Peyer's patch (tissue), 4 donors: ENCODE results near the gene TIGD1.

Experiments used
- POLR2A ChIP-seq, 2 donors: fragments of 450-650 bp; IDR thresholded peaks; one replicate each; pipeline ENCODE4 v1.5.1; 2017; ENCODE audit warnings: antibody characterized with exemption in 2 of 2, mild to moderate bottlenecking in 2 of 2, moderate library complexity in 2 of 2
- TF ChIP-seq, protein P1 (sequence below), 6 experiments: fragments of 450-650 bp in 4 of 6; fragments of 200-600 bp in 2 of 6; sonication (generic) in 1 of 6; IDR thresholded peaks; one replicate each; pipeline ENCODE4 v1.5.1; 2017 to 2019; ENCODE audit warnings: antibody characterized with exemption in 6 of 6, mild to moderate bottlenecking in 3 of 6, moderate library complexity in 1 of 6

DNA sequence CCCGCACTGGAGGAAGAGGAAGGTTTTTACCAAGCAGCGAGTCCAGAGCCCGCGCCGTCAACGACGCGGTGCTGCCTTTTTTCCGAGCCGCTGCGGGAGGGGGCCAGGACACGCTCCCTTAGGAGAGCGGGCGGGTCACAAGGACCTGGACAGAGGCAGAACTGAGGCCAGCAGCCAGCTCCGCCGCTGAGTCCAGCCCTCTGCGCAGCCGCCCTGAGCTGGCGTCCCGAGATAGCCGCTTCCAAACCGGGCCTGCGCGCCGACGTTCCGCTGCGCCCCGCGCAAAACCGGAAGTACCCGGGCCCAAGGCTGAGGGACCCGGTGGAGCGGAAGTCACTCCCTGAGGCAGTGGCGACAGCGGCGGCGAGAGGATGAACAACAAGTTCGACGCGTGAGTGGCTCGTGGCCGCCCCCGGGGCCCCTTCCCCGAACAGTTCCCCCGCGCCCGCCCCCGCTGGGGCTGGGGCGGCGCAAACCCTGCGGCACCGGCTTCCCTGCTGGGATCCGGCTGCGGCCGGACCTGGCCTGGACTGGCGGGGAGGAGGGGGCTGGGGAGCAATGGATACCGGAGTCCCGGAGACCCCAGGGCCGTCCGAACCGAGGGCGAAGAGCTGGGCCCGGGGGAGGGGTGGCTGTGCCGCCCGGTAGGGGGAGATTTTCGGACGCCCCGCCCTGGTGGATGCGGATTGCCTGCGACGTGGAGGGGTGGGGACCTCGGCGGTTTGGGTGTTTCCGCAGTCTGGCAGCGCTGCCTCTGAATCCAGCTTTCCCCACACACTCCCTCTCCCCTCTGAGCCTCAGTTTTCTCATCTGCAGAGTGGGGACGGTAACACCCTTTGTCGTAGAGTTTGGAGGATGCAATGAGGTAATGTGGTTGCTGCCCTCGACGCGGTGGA is at the start of gene TIGD1, which contains the start of gene EIF4E2:
- TF ChIP-seq, protein P1, sequence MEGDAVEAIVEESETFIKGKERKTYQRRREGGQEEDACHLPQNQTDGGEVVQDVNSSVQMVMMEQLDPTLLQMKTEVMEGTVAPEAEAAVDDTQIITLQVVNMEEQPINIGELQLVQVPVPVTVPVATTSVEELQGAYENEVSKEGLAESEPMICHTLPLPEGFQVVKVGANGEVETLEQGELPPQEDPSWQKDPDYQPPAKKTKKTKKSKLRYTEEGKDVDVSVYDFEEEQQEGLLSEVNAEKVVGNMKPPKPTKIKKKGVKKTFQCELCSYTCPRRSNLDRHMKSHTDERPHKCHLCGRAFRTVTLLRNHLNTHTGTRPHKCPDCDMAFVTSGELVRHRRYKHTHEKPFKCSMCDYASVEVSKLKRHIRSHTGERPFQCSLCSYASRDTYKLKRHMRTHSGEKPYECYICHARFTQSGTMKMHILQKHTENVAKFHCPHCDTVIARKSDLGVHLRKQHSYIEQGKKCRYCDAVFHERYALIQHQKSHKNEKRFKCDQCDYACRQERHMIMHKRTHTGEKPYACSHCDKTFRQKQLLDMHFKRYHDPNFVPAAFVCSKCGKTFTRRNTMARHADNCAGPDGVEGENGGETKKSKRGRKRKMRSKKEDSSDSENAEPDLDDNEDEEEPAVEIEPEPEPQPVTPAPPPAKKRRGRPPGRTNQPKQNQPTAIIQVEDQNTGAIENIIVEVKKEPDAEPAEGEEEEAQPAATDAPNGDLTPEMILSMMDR (IDR thresholded peaks at IDR 0.05): peak; percentile 13 to 48 (median 42)
- TF ChIP-seq POLR2A (IDR thresholded peaks at IDR 0.05): peak; percentile 79 to 86
